Spleen (tissue), 7 donors: ENCODE measurements around the gene RPL7A.

Source experiments
- POLR2A ChIP-seq, 3 donors: fragments of 450-650 bp; IDR thresholded peaks; one replicate each; pipeline ENCODE4 v1.5.1; 2017; ENCODE audit warnings: antibody characterized with exemption in 3 of 3, mild to moderate bottlenecking in 1 of 3
- TF ChIP-seq, protein P1 (sequence below), 11 experiments: fragments of 200-600 bp in 7 of 11; fragments of 450-650 bp in 4 of 11; sonication (generic) in 4 of 11; IDR thresholded peaks in 8 of 11; conservative IDR thresholded peaks in 3 of 11; 1 replicate in 7 of 11; 2 replicates in 4 of 11; pipeline versions ENCODE4 v1.4.0 to v1.8.0; 2016 to 2021; ENCODE audit warnings: antibody characterized with exemption in 11 of 11, inconsistent platforms in 4 of 11, mild to moderate bottlenecking in 1 of 11
- donor health status: DM: no; HTN: no; CAD: no; lungs with moderate emphysema.
- donor health status: DM: no; HTN: no; CAD: no.
- donor health status: DM: no; HTN: no; CAD: no.

DNA sequence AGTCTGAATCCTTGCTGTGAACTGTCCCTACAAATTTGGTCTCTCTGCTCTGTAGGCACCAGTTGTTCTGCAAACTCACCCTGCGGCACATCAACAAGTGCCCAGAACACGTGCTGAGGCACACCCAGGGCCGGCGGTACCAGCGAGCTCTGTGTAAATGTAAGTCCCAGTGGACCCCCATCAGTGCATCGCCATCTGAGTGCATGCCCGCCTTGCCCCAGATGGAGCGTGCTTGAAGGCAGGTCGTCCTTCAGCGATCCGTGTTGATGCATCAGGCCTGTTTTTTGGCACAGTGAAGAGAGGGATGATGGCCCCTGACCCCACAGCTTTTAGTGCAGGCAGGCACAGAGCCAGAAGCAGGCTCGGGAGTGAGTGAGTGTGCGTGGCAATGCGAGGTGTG, 9.6 kb downstream of the RPL7A start:
- TF ChIP-seq POLR2A (IDR thresholded peaks at IDR 0.05), result no peak
- TF ChIP-seq, protein P1, sequence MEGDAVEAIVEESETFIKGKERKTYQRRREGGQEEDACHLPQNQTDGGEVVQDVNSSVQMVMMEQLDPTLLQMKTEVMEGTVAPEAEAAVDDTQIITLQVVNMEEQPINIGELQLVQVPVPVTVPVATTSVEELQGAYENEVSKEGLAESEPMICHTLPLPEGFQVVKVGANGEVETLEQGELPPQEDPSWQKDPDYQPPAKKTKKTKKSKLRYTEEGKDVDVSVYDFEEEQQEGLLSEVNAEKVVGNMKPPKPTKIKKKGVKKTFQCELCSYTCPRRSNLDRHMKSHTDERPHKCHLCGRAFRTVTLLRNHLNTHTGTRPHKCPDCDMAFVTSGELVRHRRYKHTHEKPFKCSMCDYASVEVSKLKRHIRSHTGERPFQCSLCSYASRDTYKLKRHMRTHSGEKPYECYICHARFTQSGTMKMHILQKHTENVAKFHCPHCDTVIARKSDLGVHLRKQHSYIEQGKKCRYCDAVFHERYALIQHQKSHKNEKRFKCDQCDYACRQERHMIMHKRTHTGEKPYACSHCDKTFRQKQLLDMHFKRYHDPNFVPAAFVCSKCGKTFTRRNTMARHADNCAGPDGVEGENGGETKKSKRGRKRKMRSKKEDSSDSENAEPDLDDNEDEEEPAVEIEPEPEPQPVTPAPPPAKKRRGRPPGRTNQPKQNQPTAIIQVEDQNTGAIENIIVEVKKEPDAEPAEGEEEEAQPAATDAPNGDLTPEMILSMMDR (IDR thresholded peaks at IDR 0.05 in 8 of 11, conservative IDR thresholded peaks at IDR 0.05 in 3 of 11), result no peak
